ENCODE results near the gene UBR7.
"Not testable (repeated sequence)": the region's sequence is repeated elsewhere in the genome, so short reads cannot be mapped to it uniquely, and the experiment has no call there.

The UBR7 gene

GRCh38 chr14:93195316-93195999, 11.6 kb upstream of the UBR7 start:
- DNase-seq, result no peak

- no peak for DNase-seq
Observed at GRCh38 chr14:93199031-93199430, 8.0 kb upstream of the UBR7 start.

- no peak for DNase-seq
Observed at GRCh38 chr14:93200553-93200952, 6.5 kb upstream of the UBR7 start.

- DNase-seq, result no peak
Observed at GRCh38 chr14:93201155-93201704, 5.8 kb upstream of the UBR7 start.

- no peak for DNase-seq
Observed at GRCh38 chr14:93207468-93208308, 632 bp downstream of the UBR7 start.

- DNase-seq, result no peak
Observed at GRCh38 chr14:93212432-93212831, 5.4 kb downstream of the UBR7 start.

GRCh38 chr14:93214598-93214997, 7.5 kb downstream of the UBR7 start:
- no peak for DNase-seq

- DNase-seq, result peak in 1 of 4 experiments; percentile 8
Observed at GRCh38 chr14:93219103-93219726, 12.2 kb downstream of the UBR7 start.

- DNase-seq, result no peak
Observed at GRCh38 chr14:93220509-93220908, 13.5 kb downstream of the UBR7 start.

- no peak for DNase-seq
Observed at GRCh38 chr14:93223565-93223964, 16.5 kb downstream of the UBR7 start.

- no peak for DNase-seq
Observed at GRCh38 chr14:93228550-93228949, 21.5 kb downstream of the UBR7 start.

- DNase-seq, result no peak
Observed at GRCh38 chr14:93230539-93230938, 23.5 kb downstream of the UBR7 start.

- no peak for DNase-seq
Observed at GRCh38 chr14:93231129-93231979, 24.3 kb downstream of the UBR7 start.

- DNase-seq, result no peak
Observed at GRCh38 chr14:93232159-93232558, 25.1 kb downstream of the UBR7 start.

- DNase-seq, result not testable (repeated sequence)
Observed at GRCh38 chr14:93233078-93233477, 26.0 kb downstream of the UBR7 start.

- no peak for DNase-seq
Observed at GRCh38 chr14:93234798-93235197, 27.7 kb downstream of the UBR7 start.

- no peak for DNase-seq
Observed at GRCh38 chr14:93239869-93240677, 33.0 kb downstream of the UBR7 start.

GRCh38 chr14:93240678-93241000, 33.6 kb downstream of the UBR7 start:
- DNase-seq, result no peak

GRCh38 chr14:93245764-93246420, 38.8 kb downstream of the UBR7 start:
- no peak for DNase-seq

GRCh38 chr14:93246534-93246933, 39.5 kb downstream of the UBR7 start:
- DNase-seq, result no peak

GRCh38 chr14:93249128-93249831, 42.2 kb downstream of the UBR7 start:
- no peak for DNase-seq

Data from activated CD4-positive, CD25-positive, alpha-beta regulatory T cell (primary cell).